Heart right ventricle (tissue), 16 donors: Measurements from ENCODE around the gene GSS. TPM values are rescaled to one million over a fixed set of nuclear protein-coding genes. Genes with fewer than 3 reads are reported as not detected.

Source experiments
- ATAC-seq, 8 donors: fragments of 200-7000 bp; cut with Tn5 transposase; one replicate each; pipeline ENCODE4 v1.9.1; 2020; ENCODE audit warnings: mild to moderate bottlenecking in 8 of 8, moderate library complexity in 8 of 8, moderate number of reproducible peaks in 1 of 8
- DNase-seq, 2 donors: peaks; one replicate each; pipeline ENCODE4 v3.0.0-alpha.2; 2020
- H3K27ac ChIP-seq, 10 donors: fragments of 200-600 bp; sonication (generic) in 2 of 10; one replicate each; pipeline versions ENCODE4 v1.5.0 to v1.8.0; 2020 to 2022; ENCODE audit warnings: mild to moderate bottlenecking in 3 of 10
- H3K27me3 ChIP-seq, 7 donors: fragments of 200-600 bp; one replicate each; pipeline ENCODE4 v1.8.0; 2021 to 2022; ENCODE audit warnings: mild to moderate bottlenecking in 2 of 7
- H3K36me3 ChIP-seq, 9 donors: fragments of 200-600 bp; sonication (generic) in 1 of 9; one replicate each; pipeline versions ENCODE4 v1.5.0 to v1.8.0; 2020 to 2022; ENCODE audit warnings: mild to moderate bottlenecking in 2 of 9
- H3K4me1 ChIP-seq, 9 donors: fragments of 200-600 bp; sonication (generic) in 1 of 9; one replicate each; pipeline versions ENCODE4 v1.5.0 to v1.8.0; 2020 to 2022; ENCODE audit warnings: mild to moderate bottlenecking in 4 of 9
- H3K4me3 ChIP-seq, 10 donors: fragments of 200-600 bp; sonication (generic) in 2 of 10; one replicate each; pipeline versions ENCODE4 v1.5.0 to v1.8.0; 2020 to 2022; ENCODE audit warnings: mild to moderate bottlenecking in 7 of 10, moderate library complexity in 2 of 10
- H3K9me3 ChIP-seq, 11 donors: fragments of 200-600 bp in 10 of 11; sonication (generic) in 2 of 11; one replicate each; pipeline versions ENCODE4 v1.5.0 to v1.8.0; 2013 to 2022; ENCODE audit warnings: mild to moderate bottlenecking in 2 of 11, control low read depth in 1 of 11, moderate library complexity in 1 of 11
- CTCF ChIP-seq, 9 donors: fragments of 200-600 bp; sonication (generic) in 2 of 9; IDR thresholded peaks; one replicate each; pipeline versions ENCODE4 v1.5.0 to v1.8.0; 2021 to 2022; ENCODE audit warnings: antibody characterized with exemption in 9 of 9, mild to moderate bottlenecking in 5 of 9, moderate library complexity in 1 of 9
- WGBS, 2 donors: extraction: QIAGEN DNeasy Blood & Tissue Kit; methylation state at CpG; one replicate each; pipeline ENCODE4 v1.1.7; 2013; ENCODE audit warnings: inconsistent platforms in 1 of 2; 5-methylcytosine and 5-hydroxymethylcytosine counted together
- intact Hi-C, 10 donors: fragments of 100-400 bp; cut with DNase I; formaldehyde crosslinking; loops; one replicate each; pipeline versions ENCODE4 v1.11.1 to v1.14.2; 2022
- polyA plus RNA-seq, 2 donors: library from polyadenylated mRNA; stranded (reverse); fragments of 200-250 nt; gene quantifications; one replicate each; pipeline ENCODE4 v1.2.3, GENCODE V29; 2013
- total RNA-seq, 10 donors: library from RNA; stranded (reverse); fragmentation: NEBNext Ultra II Directional in 3 of 10; extraction: Animal tissue kit (Norgen Biotek cat#: 25700) in 3 of 10; gene quantifications; one replicate each; pipeline versions ENCODE4 v1.2.1 to v1.2.4, GENCODE V29; 2021 to 2023
- donor health status: Arrhythmogenic right ventricular cardiomyopathy.
- donor health status: ischemic (EF 13 %, LVEDD 7.1; RV severe dilation, severe dysfunction).
- donor health status: healthy with polysubstance abuse.
- donor health status: DM: no; HTN: yes; CAD: no.
- donor health status: DM: no; HTN: no; CAD: no.
- donor health status: ischemic (EF 25% LVEDD 6.9; RV normal size, moderate dysfunction).
- donor health status: ischemic (EF 25% LVEDD 5.7; RV mildly dilated, moderate dysfunction).
- donor health status: healthy.
- donor health status: DM: yes; HTN: yes; CAD: no.
- donor health status: Ischemic cardiomyopathy.
- donor health status: ischemic (EF 35%, LVEDD 5.7; RV mildly dilated, moderate dysfunction).
- donor health status: nonischemic (EF 11% LVEDD 7.7; RV severe dilation, severe dysfunction).
- donor health status: DM: yes; HTN: yes; CAD: no.
- donor health status: PGD.
- donor health status: ischemic (EF 29% LVEDD 5.4; RV normal size, mild dysfunction).
- donor health status: nonischemic (EF 23%, LVEDD 6.1; RV moderate dilation, normal function).

GSS gene
- total and polyA plus RNA-seq, 12 donors = 20.0 to 60.4 (median 25.9) TPM

- TF ChIP-seq CTCF (IDR thresholded peaks at IDR 0.05) = no peak
- DNase-seq (no peak), ATAC-seq (no peak)
- 80 to 86% methylated on average over 28 of the region's 28 CpGs for WGBS, 2 donors
- peaks cover 0 to 29% (median 0%) of the 10 kb centered on the region in 9 donors for H3K4me1 ChIP-seq
- intact Hi-C loops = no loop called here
- H3K27me3 ChIP-seq = no peaks in the 10 kb centered on the region
- H3K36me3 ChIP-seq = peaks cover 14 to 100% (median 97%) of the 10 kb centered on the region in 9 donors
- no peaks in the 10 kb centered on the region for H3K9me3 ChIP-seq
- H3K4me3 ChIP-seq = no peak overlapping the region
- H3K27ac ChIP-seq = peak overlapping the region in 2 of 10 donors; percentile 26 to 35
These were observed 42.8 kb upstream of the GSS start for GRCh38 chr20:34998331-34998950.

GRCh38 chr20:34997774-34998173, 42.2 kb upstream of the GSS start:
- Histone ChIP-seq H3K27ac (peak overlapping the region in 1 of 10 donors; percentile 7), H3K4me1 (peaks cover 0 to 35% (median 0%) of the 10 kb centered on the region in 9 donors), H3K9me3 (no peaks in the 10 kb centered on the region), H3K4me3 (no peak overlapping the region), H3K36me3 (peaks cover 14 to 100% (median 96%) of the 10 kb centered on the region in 9 donors), H3K27me3 (no peaks in the 10 kb centered on the region)
- WGBS, 2 donors = 80 to 87% methylated on average over 2 of the region's 2 CpGs
- DNase-seq (no peak), ATAC-seq (no peak)
- TF ChIP-seq CTCF (IDR thresholded peaks at IDR 0.05) = no peak
- intact Hi-C loops = no loop called here

GRCh38 chr20:34997131-34997561, 41.5 kb upstream of the GSS start:
- DNase-seq (peak in 1 of 2 donors; percentile 55), ATAC-seq (peak in 2 of 8 donors; percentile 2 to 21)
- intact Hi-C loops = no loop called here
- peak overlapping the region in 1 of 10 donors; percentile 15 for H3K27ac ChIP-seq
- no peak overlapping the region for H3K4me3 ChIP-seq
- no peak for TF ChIP-seq CTCF (IDR thresholded peaks at IDR 0.05)
- H3K27me3 ChIP-seq = no peaks in the 10 kb centered on the region
- no peaks in the 10 kb centered on the region for H3K9me3 ChIP-seq
- H3K36me3 ChIP-seq = peaks cover 14 to 100% (median 90%) of the 10 kb centered on the region in 9 donors
- WGBS, 2 donors = 23 to 48% methylated on average over 35 to 39 of the region's 39 CpGs
- peaks cover 0 to 39% (median 0%) of the 10 kb centered on the region in 9 donors for H3K4me1 ChIP-seq

- WGBS, 2 donors = 85 to 91% methylated on average over 26 of the region's 26 CpGs
- no peak for ATAC-seq
- Histone ChIP-seq H3K4me3 (no peak overlapping the region), H3K36me3 (peaks cover 13 to 99% (median 83%) of the 10 kb centered on the region in 9 donors), H3K4me1 (peaks cover 0 to 45% (median 0%) of the 10 kb centered on the region in 9 donors), H3K27me3 (no peaks in the 10 kb centered on the region), H3K9me3 (no peaks in the 10 kb centered on the region), H3K27ac (peak overlapping the region in 2 of 10 donors; percentile 15 to 30)
- no peak for DNase-seq
- TF ChIP-seq CTCF (IDR thresholded peaks at IDR 0.05) = no peak
- intact Hi-C loops = no loop called here
These were observed 40.8 kb upstream of the GSS start for GRCh38 chr20:34996243-34997028.
